ENCODE measurements around the gene SRCIN1.

SRCIN1 gene

GRCh38 chr17:38568274-38568673 is 37.5 kb downstream of the SRCIN1 start:
- Histone ChIP-seq H3K79me2 (ENCODE audit: insufficient read depth, low read length) (no peaks in the 10 kb centered on the region), H3K4me3 (ENCODE audit: insufficient read depth, low read length, poor library complexity, severe bottlenecking) (no peak overlapping the region), H3K4me2 (ENCODE audit: low read depth, low read length, poor library complexity, severe bottlenecking) (no peak overlapping the region), H3K9me2 (replicated peaks; ENCODE audit: insufficient read depth, low read length) (no peaks in the 10 kb centered on the region), H4K20me1 (ENCODE audit: low read depth, low read length) (no peaks in the 10 kb centered on the region), H3F3A (ENCODE audit: insufficient read depth) (no peaks in the 10 kb centered on the region), H2AFZ (ENCODE audit: low read depth, low read length, severe bottlenecking) (no peak overlapping the region), H3K27me3 (ENCODE audit: low read length) (no peaks in the 10 kb centered on the region), H3K27ac (ENCODE audit: low read depth, low read length) (no peak overlapping the region), H3K9ac (ENCODE audit: low read length) (no peak overlapping the region), H3K9me3 (ENCODE audit: insufficient read depth, low read length) (no peaks in the 10 kb centered on the region), H3K36me3 (ENCODE audit: low read length) (no peaks in the 10 kb centered on the region)
- TF ChIP-seq EZH2phosphoT487 (conservative IDR thresholded peaks at IDR 0.05; ENCODE audit: low read length): no peak
- TF ChIP-seq, protein P1, sequence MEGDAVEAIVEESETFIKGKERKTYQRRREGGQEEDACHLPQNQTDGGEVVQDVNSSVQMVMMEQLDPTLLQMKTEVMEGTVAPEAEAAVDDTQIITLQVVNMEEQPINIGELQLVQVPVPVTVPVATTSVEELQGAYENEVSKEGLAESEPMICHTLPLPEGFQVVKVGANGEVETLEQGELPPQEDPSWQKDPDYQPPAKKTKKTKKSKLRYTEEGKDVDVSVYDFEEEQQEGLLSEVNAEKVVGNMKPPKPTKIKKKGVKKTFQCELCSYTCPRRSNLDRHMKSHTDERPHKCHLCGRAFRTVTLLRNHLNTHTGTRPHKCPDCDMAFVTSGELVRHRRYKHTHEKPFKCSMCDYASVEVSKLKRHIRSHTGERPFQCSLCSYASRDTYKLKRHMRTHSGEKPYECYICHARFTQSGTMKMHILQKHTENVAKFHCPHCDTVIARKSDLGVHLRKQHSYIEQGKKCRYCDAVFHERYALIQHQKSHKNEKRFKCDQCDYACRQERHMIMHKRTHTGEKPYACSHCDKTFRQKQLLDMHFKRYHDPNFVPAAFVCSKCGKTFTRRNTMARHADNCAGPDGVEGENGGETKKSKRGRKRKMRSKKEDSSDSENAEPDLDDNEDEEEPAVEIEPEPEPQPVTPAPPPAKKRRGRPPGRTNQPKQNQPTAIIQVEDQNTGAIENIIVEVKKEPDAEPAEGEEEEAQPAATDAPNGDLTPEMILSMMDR (IDR thresholded peaks at IDR 0.05; ENCODE audit: insufficient read depth, low read length, poor library complexity, severe bottlenecking): no peak

GRCh38 chr17:38567350-38567749 is 38.4 kb downstream of the SRCIN1 start:
- no peaks in the 10 kb centered on the region for H3K79me2 ChIP-seq (ENCODE audit: insufficient read depth, low read length)
- no peaks in the 10 kb centered on the region for H4K20me1 ChIP-seq (ENCODE audit: low read depth, low read length)
- H3K9me3 ChIP-seq (ENCODE audit: insufficient read depth, low read length): no peaks in the 10 kb centered on the region
- no peak overlapping the region for H3K4me2 ChIP-seq (ENCODE audit: low read depth, low read length, poor library complexity, severe bottlenecking)
- TF ChIP-seq, protein P1 (IDR thresholded peaks at IDR 0.05; ENCODE audit: insufficient read depth, low read length, poor library complexity, severe bottlenecking): no peak
- H3K9me2 ChIP-seq (replicated peaks; ENCODE audit: insufficient read depth, low read length): no peaks in the 10 kb centered on the region
- no peaks in the 10 kb centered on the region for H3F3A ChIP-seq (ENCODE audit: insufficient read depth)
- no peaks in the 10 kb centered on the region for H3K36me3 ChIP-seq (ENCODE audit: low read length)
- no peaks in the 10 kb centered on the region for H3K27me3 ChIP-seq (ENCODE audit: low read length)
- no peak overlapping the region for H3K27ac ChIP-seq (ENCODE audit: low read depth, low read length)
- H3K4me3 ChIP-seq (ENCODE audit: insufficient read depth, low read length, poor library complexity, severe bottlenecking): no peak overlapping the region
- H2AFZ ChIP-seq (ENCODE audit: low read depth, low read length, severe bottlenecking): no peak overlapping the region
- H3K9ac ChIP-seq (ENCODE audit: low read length): no peak overlapping the region

DNA sequence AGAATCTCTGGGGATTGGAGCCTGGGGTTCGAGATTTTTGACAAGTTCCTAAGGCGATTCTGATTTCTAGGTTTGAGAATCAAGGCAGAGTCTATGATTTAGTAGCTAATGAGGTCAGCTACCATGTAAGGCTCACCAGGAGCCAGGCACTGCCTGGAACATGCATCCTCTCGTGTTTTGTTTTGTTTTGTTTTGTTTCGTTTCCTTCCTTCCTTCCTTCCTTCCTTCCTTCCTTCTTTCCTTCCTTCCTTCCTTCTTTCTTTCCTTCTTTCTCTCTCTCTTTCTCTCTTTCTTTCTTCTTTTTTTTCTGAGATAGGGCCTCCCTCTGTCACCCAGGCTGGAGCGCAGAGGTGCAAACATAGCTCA is 39.1 kb downstream of the SRCIN1 start:
- Histone ChIP-seq H4K20me1 (ENCODE audit: low read depth, low read length) (no peaks in the 10 kb centered on the region), H3K27me3 (ENCODE audit: low read length) (no peaks in the 10 kb centered on the region), H3K9me3 (ENCODE audit: insufficient read depth, low read length) (no peaks in the 10 kb centered on the region), H3F3A (ENCODE audit: insufficient read depth) (no peaks in the 10 kb centered on the region), H3K79me2 (ENCODE audit: insufficient read depth, low read length) (no peaks in the 10 kb centered on the region), H3K4me2 (ENCODE audit: low read depth, low read length, poor library complexity, severe bottlenecking) (no peak overlapping the region), H3K9me2 (replicated peaks; ENCODE audit: insufficient read depth, low read length) (no peaks in the 10 kb centered on the region), H2AFZ (ENCODE audit: low read depth, low read length, severe bottlenecking) (no peak overlapping the region), H3K27ac (ENCODE audit: low read depth, low read length) (no peak overlapping the region), H3K9ac (ENCODE audit: low read length) (no peak overlapping the region), H3K4me3 (ENCODE audit: insufficient read depth, low read length, poor library complexity, severe bottlenecking) (no peak overlapping the region), H3K36me3 (ENCODE audit: low read length) (no peaks in the 10 kb centered on the region)
- TF ChIP-seq, protein P1 (IDR thresholded peaks at IDR 0.05; ENCODE audit: insufficient read depth, low read length, poor library complexity, severe bottlenecking): no peak
- TF ChIP-seq EZH2phosphoT487 (conservative IDR thresholded peaks at IDR 0.05; ENCODE audit: low read length): no peak
